GM12878 (cell line): ENCODE data around the gene PDIA5. TPM values are rescaled to one million over a fixed set of nuclear protein-coding genes. Genes with fewer than 3 reads are reported as not detected.

Source experiments
- ESRRA ChIP-seq: IDR thresholded peaks from 2 replicates; pipeline ENCODE4 v1.6.1; 2012; ENCODE audit warnings: mild to moderate bottlenecking, low read length, improper control_type of control experiment
- JUNB ChIP-seq: IDR thresholded peaks from 2 replicates; pipeline ENCODE4 v1.6.1; 2016; ENCODE audit warnings: antibody characterized with exemption, mild to moderate bottlenecking
- MEF2B ChIP-seq: fragments of 450-650 bp; IDR thresholded peaks from 2 replicates; pipeline ENCODE4 v1.6.1; 2018; ENCODE audit warnings: mild to moderate bottlenecking, moderate library complexity; ENCODE audit not compliant: partially characterized antibody, poor library complexity, severe bottlenecking
- MTA3 ChIP-seq: IDR thresholded peaks from 2 replicates; pipeline ENCODE4 v1.6.1; 2012; ENCODE audit warnings: low read length, inconsistent platforms, borderline replicate concordance
- NFYA ChIP-seq: IDR thresholded peaks from 2 replicates; pipeline ENCODE4 v1.6.1; 2011; ENCODE audit warnings: low read depth, mild to moderate bottlenecking, low read length, improper control_type of control experiment, borderline replicate concordance
- PAX5 ChIP-seq: IDR thresholded peaks from 2 replicates; pipeline ENCODE4 v1.6.1; 2011; ENCODE audit warnings: low read depth, low read length, borderline replicate concordance
- RBBP5 ChIP-seq: fragments of 200-600 bp; sonication (generic); conservative IDR thresholded peaks from 2 replicates; pipeline ENCODE4 v1.6.1; 2016
- RUNX3 ChIP-seq: IDR thresholded peaks from 2 replicates; pipeline ENCODE4 v1.6.1; 2012; ENCODE audit warnings: low read length, inconsistent platforms
- SPI1 ChIP-seq: IDR thresholded peaks from 2 replicates; pipeline ENCODE4 v1.6.1; 2011; ENCODE audit warnings: low read depth, mild to moderate bottlenecking, low read length, moderate library complexity, borderline replicate concordance; ENCODE audit not compliant: insufficient read depth
- ZNF384 ChIP-seq: IDR thresholded peaks from 2 replicates; pipeline ENCODE4 v1.6.1; 2012; ENCODE audit warnings: low read depth, mild to moderate bottlenecking, low read length, improper control_type of control experiment, borderline replicate concordance
- polyA plus RNA-seq, 11 experiments: library from polyadenylated mRNA; depleted of rRNA in 4 of 11; unstranded in 6 of 11; stranded (reverse) in 5 of 11; fragments of >200 nt; fragmentation: Nextera tagmentation in 4 of 11; fragmentation: Illumina TruSeq in 1 of 11; extraction: Ambion mirVana in 4 of 11; extraction: Trizol in 1 of 11; gene quantifications; 1 replicate in 1 of 11; 2 replicates in 10 of 11; pipeline versions ENCODE4 v1.2.1 to v1.2.3, GENCODE V29; 2011 to 2016; ENCODE audit warnings: inconsistent platforms in 2 of 11, missing spikeins in 2 of 11, low read depth in 1 of 11
- total RNA-seq, 4 experiments: library from RNA; depleted of rRNA in 3 of 4; stranded (reverse); fragments of >200 nt in 3 of 4; fragmentation: Illumina TruSeq in 1 of 4; extraction: Trizol in 1 of 4; gene quantifications; 2 replicates each; pipeline versions ENCODE4 v1.2.1 to v1.2.3, GENCODE V29; 2013 to 2021
- TF ChIP-seq, protein P1 (sequence below): fragments of 450-650 bp; IDR thresholded peaks from 2 replicates; pipeline ENCODE4 v1.6.1; 2017; ENCODE audit warnings: low read depth, mild to moderate bottlenecking, moderate library complexity
- TF ChIP-seq, protein P2 (sequence below): fragments of 450-650 bp; IDR thresholded peaks from 2 replicates; pipeline ENCODE4 v1.6.1; 2017; ENCODE audit warnings: mild to moderate bottlenecking, low read depth, inconsistent platforms; ENCODE audit not compliant: poor library complexity, severe bottlenecking
- TF ChIP-seq, protein P3 (sequence below): fragments of 450-650 bp; IDR thresholded peaks from 2 replicates; pipeline ENCODE4 v1.6.1; 2016; ENCODE audit warnings: mild to moderate bottlenecking
- TF ChIP-seq, protein P4 (sequence below): fragments of 450-650 bp; IDR thresholded peaks from 2 replicates; pipeline ENCODE4 v1.6.1; 2017; ENCODE audit warnings: mild to moderate bottlenecking, moderate library complexity
- TF ChIP-seq, protein P5 (sequence below): fragments of 450-650 bp; IDR thresholded peaks from 2 replicates; pipeline ENCODE4 v1.6.1; 2017; ENCODE audit warnings: borderline replicate concordance

PDIA5 gene
- total and polyA plus RNA-seq, 10 of the 15 experiments (the other 5 are each of a cell fraction or from before 2014, with no cell fraction given) = 4.1 to 24.8 (median 19.2) TPM

DNA sequence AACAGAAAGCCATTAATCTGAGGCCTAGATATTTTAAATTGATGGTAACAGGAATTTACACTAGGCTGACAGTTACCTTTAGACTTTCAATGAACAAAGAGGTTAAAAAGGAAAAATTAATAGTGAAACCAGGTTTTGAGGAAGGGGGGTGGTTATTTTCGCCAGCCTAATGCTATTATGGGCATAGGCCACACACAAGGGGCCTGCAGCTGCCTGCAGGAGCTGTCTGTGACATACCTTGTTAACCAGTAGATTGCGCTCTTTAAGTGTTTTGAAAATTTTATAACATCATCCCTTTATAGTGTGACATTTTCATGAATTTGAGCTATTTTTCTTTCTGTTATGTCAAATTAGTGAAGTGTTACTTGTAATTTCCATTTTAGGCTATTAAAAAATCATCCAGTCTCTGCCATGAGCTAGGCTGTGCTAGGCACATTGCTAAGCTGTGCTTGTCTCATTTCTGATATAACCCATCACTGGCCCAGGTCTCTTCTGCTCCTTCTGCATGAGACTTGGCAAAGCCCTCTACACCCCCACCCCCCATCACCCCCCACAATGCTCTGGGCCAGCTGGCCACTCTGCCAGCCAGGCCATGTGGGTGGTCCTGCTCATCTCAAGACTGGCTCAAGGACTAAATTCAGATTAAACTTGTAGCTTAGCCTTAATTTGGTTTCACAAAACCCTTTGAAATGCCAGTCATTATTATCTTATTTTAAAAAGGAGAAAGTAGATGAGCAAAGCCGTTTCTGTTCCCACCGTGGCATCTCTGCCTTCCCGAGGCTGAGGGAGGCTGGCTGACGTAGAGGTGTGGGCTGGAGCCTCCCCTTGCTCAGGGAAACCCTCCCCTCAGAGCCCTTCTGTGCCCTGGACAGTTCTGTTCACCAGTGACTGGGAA is 86.5 kb downstream of the PDIA5 start (continued):
- TF ChIP-seq, protein P1, sequence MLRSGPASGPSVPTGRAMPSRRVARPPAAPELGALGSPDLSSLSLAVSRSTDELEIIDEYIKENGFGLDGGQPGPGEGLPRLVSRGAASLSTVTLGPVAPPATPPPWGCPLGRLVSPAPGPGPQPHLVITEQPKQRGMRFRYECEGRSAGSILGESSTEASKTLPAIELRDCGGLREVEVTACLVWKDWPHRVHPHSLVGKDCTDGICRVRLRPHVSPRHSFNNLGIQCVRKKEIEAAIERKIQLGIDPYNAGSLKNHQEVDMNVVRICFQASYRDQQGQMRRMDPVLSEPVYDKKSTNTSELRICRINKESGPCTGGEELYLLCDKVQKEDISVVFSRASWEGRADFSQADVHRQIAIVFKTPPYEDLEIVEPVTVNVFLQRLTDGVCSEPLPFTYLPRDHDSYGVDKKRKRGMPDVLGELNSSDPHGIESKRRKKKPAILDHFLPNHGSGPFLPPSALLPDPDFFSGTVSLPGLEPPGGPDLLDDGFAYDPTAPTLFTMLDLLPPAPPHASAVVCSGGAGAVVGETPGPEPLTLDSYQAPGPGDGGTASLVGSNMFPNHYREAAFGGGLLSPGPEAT = no peak
- TF ChIP-seq, protein P2, sequence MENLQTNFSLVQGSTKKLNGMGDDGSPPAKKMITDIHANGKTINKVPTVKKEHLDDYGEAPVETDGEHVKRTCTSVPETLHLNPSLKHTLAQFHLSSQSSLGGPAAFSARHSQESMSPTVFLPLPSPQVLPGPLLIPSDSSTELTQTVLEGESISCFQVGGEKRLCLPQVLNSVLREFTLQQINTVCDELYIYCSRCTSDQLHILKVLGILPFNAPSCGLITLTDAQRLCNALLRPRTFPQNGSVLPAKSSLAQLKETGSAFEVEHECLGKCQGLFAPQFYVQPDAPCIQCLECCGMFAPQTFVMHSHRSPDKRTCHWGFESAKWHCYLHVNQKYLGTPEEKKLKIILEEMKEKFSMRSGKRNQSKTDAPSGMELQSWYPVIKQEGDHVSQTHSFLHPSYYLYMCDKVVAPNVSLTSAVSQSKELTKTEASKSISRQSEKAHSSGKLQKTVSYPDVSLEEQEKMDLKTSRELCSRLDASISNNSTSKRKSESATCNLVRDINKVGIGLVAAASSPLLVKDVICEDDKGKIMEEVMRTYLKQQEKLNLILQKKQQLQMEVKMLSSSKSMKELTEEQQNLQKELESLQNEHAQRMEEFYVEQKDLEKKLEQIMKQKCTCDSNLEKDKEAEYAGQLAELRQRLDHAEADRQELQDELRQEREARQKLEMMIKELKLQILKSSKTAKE = no peak
- TF ChIP-seq MTA3 = no peak
- TF ChIP-seq, protein P3, sequence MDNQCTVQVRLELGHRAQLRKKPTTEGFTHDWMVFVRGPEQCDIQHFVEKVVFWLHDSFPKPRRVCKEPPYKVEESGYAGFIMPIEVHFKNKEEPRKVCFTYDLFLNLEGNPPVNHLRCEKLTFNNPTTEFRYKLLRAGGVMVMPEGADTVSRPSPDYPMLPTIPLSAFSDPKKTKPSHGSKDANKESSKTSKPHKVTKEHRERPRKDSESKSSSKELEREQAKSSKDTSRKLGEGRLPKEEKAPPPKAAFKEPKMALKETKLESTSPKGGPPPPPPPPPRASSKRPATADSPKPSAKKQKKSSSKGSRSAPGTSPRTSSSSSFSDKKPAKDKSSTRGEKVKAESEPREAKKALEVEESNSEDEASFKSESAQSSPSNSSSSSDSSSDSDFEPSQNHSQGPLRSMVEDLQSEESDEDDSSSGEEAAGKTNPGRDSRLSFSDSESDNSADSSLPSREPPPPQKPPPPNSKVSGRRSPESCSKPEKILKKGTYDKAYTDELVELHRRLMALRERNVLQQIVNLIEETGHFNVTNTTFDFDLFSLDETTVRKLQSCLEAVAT = no peak
- TF ChIP-seq MEF2B = no peak
- TF ChIP-seq RUNX3 = peak; percentile 37; the same call in 1 of the 2 replicates
- TF ChIP-seq, protein P4, sequence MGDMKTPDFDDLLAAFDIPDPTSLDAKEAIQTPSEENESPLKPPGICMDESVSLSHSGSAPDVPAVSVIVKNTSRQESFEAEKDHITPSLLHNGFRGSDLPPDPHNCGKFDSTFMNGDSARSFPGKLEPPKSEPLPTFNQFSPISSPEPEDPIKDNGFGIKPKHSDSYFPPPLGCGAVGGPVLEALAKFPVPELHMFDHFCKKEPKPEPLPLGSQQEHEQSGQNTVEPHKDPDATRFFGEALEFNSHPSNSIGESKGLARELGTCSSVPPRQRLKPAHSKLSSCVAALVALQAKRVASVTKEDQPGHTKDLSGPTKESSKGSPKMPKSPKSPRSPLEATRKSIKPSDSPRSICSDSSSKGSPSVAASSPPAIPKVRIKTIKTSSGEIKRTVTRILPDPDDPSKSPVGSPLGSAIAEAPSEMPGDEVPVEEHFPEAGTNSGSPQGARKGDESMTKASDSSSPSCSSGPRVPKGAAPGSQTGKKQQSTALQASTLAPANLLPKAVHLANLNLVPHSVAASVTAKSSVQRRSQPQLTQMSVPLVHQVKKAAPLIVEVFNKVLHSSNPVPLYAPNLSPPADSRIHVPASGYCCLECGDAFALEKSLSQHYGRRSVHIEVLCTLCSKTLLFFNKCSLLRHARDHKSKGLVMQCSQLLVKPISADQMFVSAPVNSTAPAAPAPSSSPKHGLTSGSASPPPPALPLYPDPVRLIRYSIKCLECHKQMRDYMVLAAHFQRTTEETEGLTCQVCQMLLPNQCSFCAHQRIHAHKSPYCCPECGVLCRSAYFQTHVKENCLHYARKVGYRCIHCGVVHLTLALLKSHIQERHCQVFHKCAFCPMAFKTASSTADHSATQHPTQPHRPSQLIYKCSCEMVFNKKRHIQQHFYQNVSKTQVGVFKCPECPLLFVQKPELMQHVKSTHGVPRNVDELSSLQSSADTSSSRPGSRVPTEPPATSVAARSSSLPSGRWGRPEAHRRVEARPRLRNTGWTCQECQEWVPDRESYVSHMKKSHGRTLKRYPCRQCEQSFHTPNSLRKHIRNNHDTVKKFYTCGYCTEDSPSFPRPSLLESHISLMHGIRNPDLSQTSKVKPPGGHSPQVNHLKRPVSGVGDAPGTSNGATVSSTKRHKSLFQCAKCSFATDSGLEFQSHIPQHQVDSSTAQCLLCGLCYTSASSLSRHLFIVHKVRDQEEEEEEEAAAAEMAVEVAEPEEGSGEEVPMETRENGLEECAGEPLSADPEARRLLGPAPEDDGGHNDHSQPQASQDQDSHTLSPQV = no peak
- TF ChIP-seq, protein P5, sequence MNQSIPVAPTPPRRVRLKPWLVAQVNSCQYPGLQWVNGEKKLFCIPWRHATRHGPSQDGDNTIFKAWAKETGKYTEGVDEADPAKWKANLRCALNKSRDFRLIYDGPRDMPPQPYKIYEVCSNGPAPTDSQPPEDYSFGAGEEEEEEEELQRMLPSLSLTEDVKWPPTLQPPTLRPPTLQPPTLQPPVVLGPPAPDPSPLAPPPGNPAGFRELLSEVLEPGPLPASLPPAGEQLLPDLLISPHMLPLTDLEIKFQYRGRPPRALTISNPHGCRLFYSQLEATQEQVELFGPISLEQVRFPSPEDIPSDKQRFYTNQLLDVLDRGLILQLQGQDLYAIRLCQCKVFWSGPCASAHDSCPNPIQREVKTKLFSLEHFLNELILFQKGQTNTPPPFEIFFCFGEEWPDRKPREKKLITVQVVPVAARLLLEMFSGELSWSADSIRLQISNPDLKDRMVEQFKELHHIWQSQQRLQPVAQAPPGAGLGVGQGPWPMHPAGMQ = no peak
- TF ChIP-seq ZNF384 = no peak
- TF ChIP-seq RBBP5 = no peak
- TF ChIP-seq ESRRA = no peak
- TF ChIP-seq SPI1 = peak; percentile 61; the same call in 1 of the 2 replicates
- no peak for TF ChIP-seq NFYA
- no peak for TF ChIP-seq JUNB
- no peak for TF ChIP-seq PAX5
